OCI-LY1 (cell line): ENCODE data around the gene PHLDB3.

Experiments
- H2AFZ ChIP-seq: fragments of 200-600 bp; sonication (generic), shearing (Covaris generic); 2 replicates; pipeline ENCODE4 v1.6.0; 2014; ENCODE audit warnings: antibody characterized with exemption, mild to moderate bottlenecking, low read length
- H3F3A ChIP-seq: fragments of 200-600 bp; sonication (generic), shearing (Covaris generic); 2 replicates; pipeline ENCODE4 v1.6.0; 2014; ENCODE audit warnings: mild to moderate bottlenecking, antibody characterized with exemption, low read length, moderate library complexity; ENCODE audit not compliant: insufficient read depth
- H3K27ac ChIP-seq: fragments of 200-600 bp; sonication (generic); 2 replicates; pipeline ENCODE4 v1.5.1; 2014; ENCODE audit warnings: low read length, mixed run types, mild to moderate bottlenecking, low read depth; ENCODE audit not compliant: poor library complexity, severe bottlenecking
- H3K27me3 ChIP-seq: fragments of 200-600 bp; sonication (generic); 2 replicates; pipeline ENCODE4 v1.6.0; 2014; ENCODE audit warnings: antibody characterized with exemption, mild to moderate bottlenecking, low read length, moderate library complexity; ENCODE audit not compliant: insufficient read depth
- H3K36me3 ChIP-seq: fragments of 200-600 bp; sonication (generic); 2 replicates; pipeline ENCODE4 v1.6.1; 2014; ENCODE audit warnings: mild to moderate bottlenecking, antibody characterized with exemption, low read length, moderate library complexity, mixed read lengths; ENCODE audit not compliant: insufficient read depth
- H3K4me1 ChIP-seq: fragments of 200-600 bp; sonication (generic); 2 replicates; pipeline ENCODE4 v1.5.1; 2014; ENCODE audit warnings: mild to moderate bottlenecking, low read length, moderate library complexity; ENCODE audit not compliant: insufficient read depth, severe bottlenecking
- H3K4me2 ChIP-seq: fragments of 200-600 bp; sonication (generic), shearing (Covaris generic); 2 replicates; pipeline ENCODE4 v1.6.1; 2014; ENCODE audit warnings: low read length
- H3K4me3 ChIP-seq: fragments of 200-600 bp; sonication (generic); 2 replicates; pipeline ENCODE4 v1.5.1; 2014; ENCODE audit warnings: low read length, low read depth, mild to moderate bottlenecking, mixed read lengths; ENCODE audit not compliant: poor library complexity, severe bottlenecking
- H3K79me2 ChIP-seq: fragments of 200-600 bp; shearing (Covaris generic); 2 replicates; pipeline ENCODE4 v1.6.1; 2016; ENCODE audit warnings: mixed run types, low read length, mixed read lengths; ENCODE audit not compliant: insufficient read depth
- H3K9ac ChIP-seq: fragments of 200-600 bp; sonication (generic), shearing (Covaris generic); 2 replicates; pipeline ENCODE4 v1.6.1; 2014; ENCODE audit warnings: mild to moderate bottlenecking, low read length, mixed read lengths
- H3K9me2 ChIP-seq: fragments of 200-600 bp; sonication (generic), shearing (Covaris generic); 2 replicates; pipeline ENCODE4 v1.6.1; 2014; ENCODE audit warnings: low read depth, mild to moderate bottlenecking, low read length, mixed read lengths
- H3K9me3 ChIP-seq: fragments of 200-600 bp; shearing (Covaris generic); 2 replicates; pipeline ENCODE4 v1.6.1; 2014; ENCODE audit warnings: low read length, mixed read lengths
- H4K20me1 ChIP-seq: fragments of 200-600 bp; sonication (generic), shearing (Covaris generic); 2 replicates; pipeline ENCODE4 v1.6.0; 2016; ENCODE audit warnings: mild to moderate bottlenecking, low read length; ENCODE audit not compliant: insufficient read depth
- EZH2 ChIP-seq: fragments of 200-600 bp; sonication (generic), shearing (Covaris generic); IDR thresholded peaks from 2 replicates; pipeline ENCODE4 v1.8.0; 2017; ENCODE audit warnings: borderline replicate concordance, mixed run types, mild to moderate bottlenecking, antibody characterized with exemption, low read length, moderate library complexity, mixed read lengths
- TF ChIP-seq, protein P1 (sequence below): fragments of 200-600 bp; sonication (generic), shearing (Covaris generic); IDR thresholded peaks from 2 replicates; pipeline ENCODE4 v1.5.1; 2017; ENCODE audit warnings: mild to moderate bottlenecking, antibody characterized with exemption, low read length, moderate library complexity, mixed read lengths

The PHLDB3 gene

DNA sequence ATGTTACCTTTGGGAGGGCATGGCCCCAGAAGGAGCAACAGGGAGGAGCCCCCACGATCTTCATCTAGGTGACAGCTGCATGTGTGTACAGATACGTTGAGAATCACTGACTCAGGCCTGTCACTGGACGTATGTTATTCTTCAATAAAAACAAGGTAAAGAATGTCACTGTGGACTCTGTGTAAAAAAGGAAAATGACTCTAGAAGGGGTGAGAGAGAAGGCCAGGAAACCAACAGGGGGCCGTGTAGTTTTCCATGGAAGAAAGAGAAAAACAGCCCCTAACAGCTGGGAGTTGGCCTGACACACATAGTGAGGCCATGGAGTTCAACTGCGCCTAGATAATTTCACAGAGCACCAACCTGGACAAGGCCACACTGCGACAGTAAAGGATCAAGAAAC, 37.3 kb downstream of the PHLDB3 start:
- H3K4me1 ChIP-seq = peaks cover 11% of the 10 kb centered on the region
- no peaks in the 10 kb centered on the region for H3K9me3 ChIP-seq
- no peak overlapping the region for H2AFZ ChIP-seq

DNA sequence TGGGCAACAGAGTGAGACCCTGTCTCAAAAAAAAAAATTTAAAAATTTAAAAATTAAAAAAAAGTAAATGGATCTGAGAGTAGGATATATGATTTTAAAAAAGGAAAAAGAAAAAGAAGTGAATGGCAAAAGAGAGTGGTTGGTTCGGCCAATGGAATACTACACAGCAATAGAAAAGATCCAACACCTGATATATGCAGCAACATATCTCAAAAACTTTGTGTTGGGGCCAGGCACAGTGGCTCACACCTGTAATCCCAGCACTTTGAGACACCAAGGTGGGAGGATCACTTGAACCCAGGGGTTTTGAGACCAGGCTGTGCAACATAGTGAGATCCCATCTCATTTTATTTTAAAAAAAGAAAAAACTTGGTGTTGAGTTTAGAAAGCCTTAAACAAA, 37.8 kb downstream of the PHLDB3 start:
- no peak overlapping the region for H3K27ac ChIP-seq
- H3K27me3 ChIP-seq = no peaks in the 10 kb centered on the region; the same call in 1 of the 2 replicates
- no peaks in the 10 kb centered on the region for H3K9me2 ChIP-seq
- no peaks in the 10 kb centered on the region for H3K9me3 ChIP-seq
- no peak overlapping the region for H3K9ac ChIP-seq
- H3K4me2 ChIP-seq = no peak overlapping the region
- H3K4me3 ChIP-seq = no peak overlapping the region
- no peaks in the 10 kb centered on the region for H3K36me3 ChIP-seq
- H3K79me2 ChIP-seq = no peaks in the 10 kb centered on the region
- no peaks in the 10 kb centered on the region for H3F3A ChIP-seq
- no peaks in the 10 kb centered on the region for H4K20me1 ChIP-seq
- TF ChIP-seq EZH2 = no peak
- TF ChIP-seq, protein P1, sequence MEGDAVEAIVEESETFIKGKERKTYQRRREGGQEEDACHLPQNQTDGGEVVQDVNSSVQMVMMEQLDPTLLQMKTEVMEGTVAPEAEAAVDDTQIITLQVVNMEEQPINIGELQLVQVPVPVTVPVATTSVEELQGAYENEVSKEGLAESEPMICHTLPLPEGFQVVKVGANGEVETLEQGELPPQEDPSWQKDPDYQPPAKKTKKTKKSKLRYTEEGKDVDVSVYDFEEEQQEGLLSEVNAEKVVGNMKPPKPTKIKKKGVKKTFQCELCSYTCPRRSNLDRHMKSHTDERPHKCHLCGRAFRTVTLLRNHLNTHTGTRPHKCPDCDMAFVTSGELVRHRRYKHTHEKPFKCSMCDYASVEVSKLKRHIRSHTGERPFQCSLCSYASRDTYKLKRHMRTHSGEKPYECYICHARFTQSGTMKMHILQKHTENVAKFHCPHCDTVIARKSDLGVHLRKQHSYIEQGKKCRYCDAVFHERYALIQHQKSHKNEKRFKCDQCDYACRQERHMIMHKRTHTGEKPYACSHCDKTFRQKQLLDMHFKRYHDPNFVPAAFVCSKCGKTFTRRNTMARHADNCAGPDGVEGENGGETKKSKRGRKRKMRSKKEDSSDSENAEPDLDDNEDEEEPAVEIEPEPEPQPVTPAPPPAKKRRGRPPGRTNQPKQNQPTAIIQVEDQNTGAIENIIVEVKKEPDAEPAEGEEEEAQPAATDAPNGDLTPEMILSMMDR = no peak
- H3K4me1 ChIP-seq = peaks cover 11% of the 10 kb centered on the region
- H2AFZ ChIP-seq = no peak overlapping the region

More for the DNA sequence above, 37.3 kb downstream of the PHLDB3 start:
- Histone ChIP-seq H3K27me3 (no peaks in the 10 kb centered on the region; the same call in 1 of the 2 replicates), H3K4me2 (no peak overlapping the region), H3F3A (no peaks in the 10 kb centered on the region), H3K4me3 (no peak overlapping the region), H3K27ac (no peak overlapping the region), H3K79me2 (no peaks in the 10 kb centered on the region), H3K36me3 (no peaks in the 10 kb centered on the region), H4K20me1 (no peaks in the 10 kb centered on the region), H3K9ac (no peak overlapping the region), H3K9me2 (no peaks in the 10 kb centered on the region)
- TF ChIP-seq, protein P1 = no peak
- no peak for TF ChIP-seq EZH2

DNA sequence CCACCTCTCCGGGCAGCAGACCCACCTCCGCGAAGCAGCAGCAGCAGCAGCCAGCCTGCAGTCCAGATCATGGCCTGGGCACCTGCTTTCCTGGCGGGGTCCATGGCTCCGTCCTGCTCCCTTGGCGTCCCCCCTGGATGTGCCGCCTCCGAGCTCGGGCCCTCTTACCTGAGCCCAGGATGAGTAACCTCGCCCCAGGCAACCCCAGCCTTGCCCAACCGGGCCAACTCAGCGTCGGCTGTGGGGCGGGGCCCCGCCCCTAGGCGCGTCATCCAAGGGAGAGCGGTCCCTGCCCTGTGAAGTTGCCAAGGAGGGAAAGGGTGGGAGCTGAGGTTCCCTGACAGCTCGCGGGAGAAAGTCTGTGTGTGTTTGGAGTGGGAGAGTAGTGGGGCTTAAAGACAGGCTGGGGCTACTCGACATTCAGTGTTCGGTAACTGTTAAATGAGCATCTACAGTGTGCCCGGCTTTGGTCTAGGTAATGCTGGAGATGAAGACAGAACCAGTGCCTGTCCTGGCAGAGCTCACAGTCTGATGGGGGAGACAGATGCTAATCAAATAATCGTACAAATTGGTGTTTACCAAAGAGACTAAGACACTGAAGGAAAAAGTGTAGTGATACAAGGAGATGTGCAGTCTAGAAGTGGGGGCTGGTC, 39.0 kb downstream of the PHLDB3 start, which contains the start of gene LYPD3:
Gene LYPD3 (minus strand): TSS at position 141 of the 653 bp plus-strand sequence. CDS start 37 bp downstream, at position 104.
- H3K9ac ChIP-seq = no peak within 1 kb of the TSS
- TF ChIP-seq, protein P1 = no peak
- TF ChIP-seq EZH2 = no peak
- H3K4me3 ChIP-seq = peak within 1 kb of the TSS; percentile 67
- no peak within 1 kb of the TSS for H3K27ac ChIP-seq
- H3K79me2 ChIP-seq = no peaks in the 10 kb centered on the region
- no peaks in the 10 kb centered on the region for H4K20me1 ChIP-seq
- peaks cover 11% of the 10 kb centered on the region for H3K4me1 ChIP-seq
- no peaks in the 10 kb centered on the region for H3K9me3 ChIP-seq
- no peak within 1 kb of the TSS for H2AFZ ChIP-seq
- H3F3A ChIP-seq = no peaks in the 10 kb centered on the region
- no peaks in the 10 kb centered on the region for H3K9me2 ChIP-seq
- peak within 1 kb of the TSS; percentile 80 for H3K4me2 ChIP-seq
- peaks cover 3% of the 10 kb centered on the region for H3K27me3 ChIP-seq
- no peaks in the 10 kb centered on the region for H3K36me3 ChIP-seq
